DMS 273 (cell line): ENCODE measurements around the gene FGG.
A peak's percentile ranks its signal among the peaks of the same experiment; 100 is the strongest.

ENCODE experiments used
- DNase-seq: peaks from one replicate; lab custom pipeline; 2025; ENCODE audit not compliant: unreplicated experiment; lab: John Stamatoyannopoulos, UW

The FGG gene

GRCh38 chr4:154612472-154613414, at the start of gene FGG:
Gene FGG (minus strand): TSS chr4:154612656. CDS start chr4:154612609, 47 bp downstream.
- DNase-seq, result no peak

- DNase-seq, result no peak
These were observed 47.6 kb upstream of the FGG start for GRCh38 chr4:154660052-154660451.

GRCh38 chr4:154658680-154659405, 46.4 kb upstream of the FGG start:
- no peak for DNase-seq

- DNase-seq, result no peak
These were observed 31.0 kb upstream of the FGG start for GRCh38 chr4:154643493-154643892.

- no peak for DNase-seq
These were observed 30.0 kb upstream of the FGG start for GRCh38 chr4:154642373-154643009.

- no peak for DNase-seq
These were observed 28.5 kb upstream of the FGG start for GRCh38 chr4:154640999-154641398.

GRCh38 chr4:154634058-154634457, 21.6 kb upstream of the FGG start:
- DNase-seq, result no peak

- DNase-seq, result no peak
These were observed 19.4 kb upstream of the FGG start for GRCh38 chr4:154631828-154632227.

GRCh38 chr4:154630324-154630723, 17.9 kb upstream of the FGG start:
- no peak for DNase-seq

- peak; percentile 69 for DNase-seq
These were observed 14.5 kb upstream of the FGG start for GRCh38 chr4:154626793-154627484.

GRCh38 chr4:154625971-154626370, 13.5 kb upstream of the FGG start:
- DNase-seq, result no peak

- no peak for DNase-seq
These were observed 11.5 kb upstream of the FGG start for GRCh38 chr4:154623995-154624394.

GRCh38 chr4:154623436-154623835, 11.0 kb upstream of the FGG start:
- DNase-seq, result no peak

- DNase-seq, result peak; percentile 35
These were observed 10.1 kb upstream of the FGG start for GRCh38 chr4:154622598-154622997.

GRCh38 chr4:154620111-154620510, 7.7 kb upstream of the FGG start:
- no peak for DNase-seq

- DNase-seq, result peak; percentile 51
These were observed 6.4 kb upstream of the FGG start for GRCh38 chr4:154618708-154619315.

GRCh38 chr4:154617820-154618317, 5.4 kb upstream of the FGG start:
- DNase-seq, result no peak

- DNase-seq, result no peak
These were observed 4.3 kb upstream of the FGG start for GRCh38 chr4:154616731-154617130.

- no peak for DNase-seq
These were observed 3.8 kb upstream of the FGG start for GRCh38 chr4:154616287-154616686.

GRCh38 chr4:154615211-154615610, 2.8 kb upstream of the FGG start:
- no peak for DNase-seq
